NCI-H1105 (cell line): ENCODE results near the gene COX7A1.

ENCODE experiments used
- DNase-seq: peaks from one replicate; lab custom pipeline; 2025; lab: John Stamatoyannopoulos, UW

COX7A1 gene

DNA sequence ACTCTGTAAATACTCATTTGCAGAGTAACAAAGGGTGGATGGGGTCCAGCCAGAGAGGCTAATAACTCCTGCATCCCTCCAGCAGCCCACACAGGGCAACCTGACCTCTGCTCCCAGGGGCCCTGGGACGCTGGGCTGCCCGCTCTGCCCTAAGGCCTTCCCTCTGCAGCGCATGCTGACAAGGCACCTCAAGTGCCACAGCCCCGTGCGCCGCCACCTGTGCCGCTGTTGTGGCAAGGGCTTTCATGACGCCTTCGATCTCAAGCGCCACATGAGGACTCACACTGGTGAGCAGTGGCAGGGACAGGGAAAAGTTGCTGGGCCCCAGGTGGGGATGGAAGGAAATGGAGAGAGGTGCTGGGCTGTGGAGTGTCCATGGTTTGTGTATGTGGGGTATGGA, 39.6 kb downstream of the COX7A1 start:
- DNase-seq = no peak

GRCh38 chr19:36111200-36111539, 41.1 kb downstream of the COX7A1 start:
- no peak for DNase-seq

GRCh38 chr19:36110487-36111199, 41.6 kb downstream of the COX7A1 start, which contains the start of gene OVOL3:
Gene OVOL3 (plus strand): TSS chr19:36111143. CDS start chr19:36111203, 60 bp downstream.
- DNase-seq = no peak

- DNase-seq = no peak
These were observed 43.6 kb downstream of the COX7A1 start for GRCh38 chr19:36108684-36109083.

- no peak for DNase-seq
These were observed 45.3 kb downstream of the COX7A1 start for GRCh38 chr19:36106991-36107390.

DNA sequence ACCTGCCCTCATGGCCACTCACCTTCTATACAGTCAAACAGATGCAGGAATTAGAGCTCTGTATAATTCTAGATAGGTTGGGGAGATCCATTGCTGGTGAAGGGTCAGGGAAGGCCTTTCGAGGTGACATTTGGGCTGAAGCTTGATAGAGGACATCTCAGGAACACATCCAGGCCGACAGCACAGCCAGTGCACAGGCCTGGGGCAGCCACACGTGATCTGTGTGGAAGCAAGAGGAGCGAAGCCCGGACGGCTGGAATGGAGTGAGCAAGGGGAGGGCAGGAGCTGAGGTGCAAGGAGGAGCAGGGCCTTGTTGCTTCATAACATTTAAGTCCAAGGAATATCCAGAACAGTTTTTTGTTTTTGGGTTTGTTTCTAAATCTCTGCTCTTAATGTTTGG, 45.8 kb downstream of the COX7A1 start:
- no peak for DNase-seq

GRCh38 chr19:36103842-36104552, 48.2 kb downstream of the COX7A1 start:
- no peak for DNase-seq

DNA sequence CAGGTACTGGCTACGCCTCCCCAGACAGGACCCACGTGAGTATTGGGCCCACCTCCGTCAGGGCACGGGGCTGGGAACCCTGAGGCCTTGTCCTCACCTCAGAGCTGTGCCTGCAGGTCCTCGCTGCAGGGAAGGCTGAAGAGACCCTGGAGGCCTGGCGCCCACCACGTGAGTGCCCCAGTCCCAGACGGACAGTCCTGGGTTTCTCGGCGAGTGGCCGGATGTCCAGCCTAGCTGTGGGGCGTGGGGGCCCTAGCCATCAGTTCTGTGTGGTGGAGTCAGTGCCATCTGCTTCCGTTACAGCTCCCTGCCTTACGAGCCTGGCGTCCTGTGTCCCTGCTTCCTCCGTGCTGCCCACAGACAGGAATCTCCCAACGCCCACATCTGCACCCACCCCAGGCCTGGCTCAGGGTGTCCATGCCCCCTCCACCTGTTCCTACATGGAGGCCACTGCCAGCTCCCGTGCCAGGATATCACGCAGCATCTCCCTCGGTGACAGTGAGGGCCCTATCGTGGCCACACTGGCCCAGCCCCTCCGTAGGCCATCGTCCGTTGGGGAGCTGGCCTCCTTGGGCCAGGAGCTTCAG, 49.1 kb downstream of the COX7A1 start:
- no peak for DNase-seq

DNA sequence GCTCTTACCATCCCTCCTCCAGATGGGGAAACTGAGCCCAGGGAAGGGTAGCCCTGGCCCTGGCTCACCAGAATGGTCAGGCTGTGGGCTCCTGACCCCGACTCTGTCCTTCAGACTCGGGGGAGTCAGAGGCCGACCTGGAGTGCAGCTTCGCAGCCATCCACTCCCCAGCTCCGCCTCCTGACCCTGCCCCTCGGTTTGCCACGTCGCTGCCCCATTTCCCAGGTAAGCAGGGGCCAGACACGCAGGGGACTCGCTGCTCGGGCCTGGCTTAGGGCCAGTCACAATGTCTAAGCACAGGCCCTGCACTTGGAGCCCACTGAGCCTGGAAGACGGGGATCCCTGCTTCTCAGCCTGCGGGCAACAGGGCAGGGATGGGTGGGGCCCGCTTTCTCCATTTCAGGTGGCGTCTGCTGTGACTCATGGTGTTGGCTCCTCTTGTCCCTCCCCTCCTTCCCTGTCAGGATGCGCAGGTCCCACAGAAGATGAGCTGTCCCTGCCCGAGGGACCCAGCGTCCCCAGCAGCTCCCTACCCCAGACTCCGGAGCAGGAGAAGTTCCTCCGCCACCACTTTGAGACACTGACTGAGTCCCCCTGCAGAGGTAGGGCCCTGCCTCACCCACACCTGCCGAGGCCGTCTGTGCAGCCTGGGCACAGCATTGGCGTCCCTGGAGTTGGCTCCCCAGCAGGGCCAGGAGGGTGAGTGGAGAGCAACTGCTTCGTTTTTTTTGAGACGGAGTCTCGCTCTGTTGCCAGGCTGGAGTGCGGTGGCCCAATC, 50.5 kb downstream of the COX7A1 start:
- no peak for DNase-seq
